GM23248 (cell line): Measurements from ENCODE around the gene GPX5.

Experiments used
- EZH2 ChIP-seq: fragments of 200-600 bp; sonication (generic); IDR thresholded peaks from 2 replicates; pipeline ENCODE4 v1.6.1; 2018; ENCODE audit warnings: antibody characterized with exemption, mild to moderate bottlenecking; ENCODE audit not compliant: insufficient read depth, poor library complexity, severe bottlenecking
- EZH2phosphoT487 ChIP-seq: fragments of 200-600 bp; sonication (generic); IDR thresholded peaks from 2 replicates; pipeline ENCODE4 v1.6.1; 2018; ENCODE audit warnings: antibody characterized with exemption, moderate library complexity, mild to moderate bottlenecking, low read depth; ENCODE audit not compliant: insufficient read depth

DNA sequence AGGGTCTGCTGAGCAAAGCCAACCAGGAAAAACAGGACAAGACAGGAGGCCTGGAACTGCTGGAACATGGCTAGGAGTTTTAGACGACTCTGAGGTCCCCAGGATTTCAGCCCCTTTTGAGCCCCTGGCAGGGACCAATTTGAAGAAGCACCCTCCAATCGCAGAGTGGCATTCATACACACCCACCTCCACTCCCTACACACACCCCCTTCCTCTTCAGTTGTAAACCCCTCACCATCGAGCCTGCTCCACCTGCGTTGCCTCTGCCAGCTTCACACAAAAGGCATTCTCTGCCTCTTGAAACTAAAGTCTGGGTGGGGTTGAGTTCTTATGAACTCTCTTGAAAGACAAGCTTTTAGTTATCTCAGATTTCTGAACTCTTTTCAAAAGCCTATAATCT is 10.0 kb upstream of the GPX5 start, which contains the start of gene GPX6:
- TF ChIP-seq EZH2: no peak
- no peak for TF ChIP-seq EZH2phosphoT487
